Measurements from ENCODE around the gene ANLN.

GRCh38 chr7:36453769-36454168, 64.1 kb downstream of the ANLN start:
- TF ChIP-seq CTCF (IDR thresholded peaks at IDR 0.05) (no peak), POLR2A (IDR thresholded peaks at IDR 0.05) (no peak)

All from body of pancreas (tissue), 4 donors.